Suprapubic skin (tissue), 4 donors: ENCODE data around the gene DEK. TPM values are rescaled to one million over a fixed set of nuclear protein-coding genes. Genes with fewer than 3 reads are reported as not detected.

Experiments used
- DNase-seq, 2 donors: peaks; one replicate each; pipeline ENCODE4 v3.0.0-alpha.2; 2019; ENCODE audit warnings: low spot score in 2 of 2
- H3K27ac ChIP-seq: fragments of 200-600 bp; sonication (generic); one replicate; pipeline ENCODE4 v1.5.1; 2019
- H3K27me3 ChIP-seq: fragments of 200-600 bp; sonication (generic); one replicate; pipeline ENCODE4 v1.5.1; 2019
- H3K36me3 ChIP-seq: fragments of 200-600 bp; sonication (generic); one replicate; pipeline ENCODE4 v1.5.1; 2019
- H3K4me1 ChIP-seq: fragments of 200-600 bp; sonication (generic); one replicate; pipeline ENCODE4 v1.5.1; 2019
- H3K4me3 ChIP-seq: fragments of 200-600 bp; sonication (generic); one replicate; pipeline ENCODE4 v1.5.1; 2019; ENCODE audit warnings: mild to moderate bottlenecking
- H3K9me3 ChIP-seq: fragments of 200-600 bp; sonication (generic); one replicate; pipeline ENCODE4 v1.5.1; 2019
- EP300 ChIP-seq: sonication (generic); formaldehyde crosslinking; IDR thresholded peaks from one replicate; pipeline ENCODE4 v1.6.1; 2017; ENCODE audit warnings: antibody characterized with exemption
- POLR2A ChIP-seq, 2 donors: fragments of 450-650 bp; IDR thresholded peaks; one replicate each; pipeline ENCODE4 v1.6.1; 2017; ENCODE audit warnings: antibody characterized with exemption in 2 of 2, mild to moderate bottlenecking in 2 of 2, moderate library complexity in 2 of 2
- POLR2AphosphoS5 ChIP-seq, 3 donors: sonication (generic); formaldehyde crosslinking; IDR thresholded peaks; one replicate each; pipeline ENCODE4 v1.6.1; 2017; ENCODE audit warnings: antibody characterized with exemption in 3 of 3
- WGBS: methylation state at CpG from one replicate; pipeline ENCODE4 v1.1.5; 2018; 5-methylcytosine and 5-hydroxymethylcytosine counted together
- total RNA-seq, 4 donors: library from RNA; depleted of rRNA; stranded (reverse); fragments of >200 nt; gene quantifications; one replicate each; pipeline ENCODE4 v1.1.0, GENCODE V29; 2016
- TF ChIP-seq, protein P1 (sequence below), 2 donors: fragments of 200-600 bp in 1 of 2; fragments of 450-650 bp in 1 of 2; sonication (generic) in 1 of 2; IDR thresholded peaks; one replicate each; pipeline ENCODE4 v1.5.1; 2016 to 2019; ENCODE audit warnings: antibody characterized with exemption in 2 of 2, mild to moderate bottlenecking in 1 of 2, moderate library complexity in 1 of 2

DEK gene
- total RNA-seq, 4 donors from 2014 or later = 57.6 to 90.3 (median 64.4) TPM

DNA sequence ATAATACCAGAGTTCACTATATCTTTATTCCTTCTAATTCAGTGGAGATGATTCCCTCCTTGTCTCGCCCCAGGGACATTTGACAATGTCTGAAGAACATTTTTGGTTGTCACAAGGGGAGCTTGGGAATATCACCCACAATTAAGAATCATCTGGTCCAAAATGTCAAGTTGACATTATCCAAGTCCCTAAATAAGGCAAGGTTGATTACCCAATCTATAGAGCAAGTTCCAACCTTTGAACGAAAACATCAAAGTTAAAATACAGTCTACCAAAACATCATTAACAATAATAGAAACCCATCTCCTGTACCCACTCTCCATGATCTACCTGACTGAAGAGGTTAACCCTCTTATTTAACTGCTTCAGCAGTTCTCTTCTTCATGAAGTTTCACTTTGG lies 15.6 kb downstream of the DEK start:
- H3K9me3 ChIP-seq = no peaks in the 10 kb centered on the region
- DNase-seq = no peak
- no peaks in the 10 kb centered on the region for H3K4me1 ChIP-seq
- no peaks in the 10 kb centered on the region for H3K27me3 ChIP-seq
- H3K4me3 ChIP-seq = no peak overlapping the region
- H3K27ac ChIP-seq = no peak overlapping the region
- H3K36me3 ChIP-seq = peaks cover 33% of the 10 kb centered on the region
- TF ChIP-seq POLR2AphosphoS5 (IDR thresholded peaks at IDR 0.05) (no peak), POLR2A (IDR thresholded peaks at IDR 0.05) (no peak), EP300 (no peak)
- TF ChIP-seq, protein P1, sequence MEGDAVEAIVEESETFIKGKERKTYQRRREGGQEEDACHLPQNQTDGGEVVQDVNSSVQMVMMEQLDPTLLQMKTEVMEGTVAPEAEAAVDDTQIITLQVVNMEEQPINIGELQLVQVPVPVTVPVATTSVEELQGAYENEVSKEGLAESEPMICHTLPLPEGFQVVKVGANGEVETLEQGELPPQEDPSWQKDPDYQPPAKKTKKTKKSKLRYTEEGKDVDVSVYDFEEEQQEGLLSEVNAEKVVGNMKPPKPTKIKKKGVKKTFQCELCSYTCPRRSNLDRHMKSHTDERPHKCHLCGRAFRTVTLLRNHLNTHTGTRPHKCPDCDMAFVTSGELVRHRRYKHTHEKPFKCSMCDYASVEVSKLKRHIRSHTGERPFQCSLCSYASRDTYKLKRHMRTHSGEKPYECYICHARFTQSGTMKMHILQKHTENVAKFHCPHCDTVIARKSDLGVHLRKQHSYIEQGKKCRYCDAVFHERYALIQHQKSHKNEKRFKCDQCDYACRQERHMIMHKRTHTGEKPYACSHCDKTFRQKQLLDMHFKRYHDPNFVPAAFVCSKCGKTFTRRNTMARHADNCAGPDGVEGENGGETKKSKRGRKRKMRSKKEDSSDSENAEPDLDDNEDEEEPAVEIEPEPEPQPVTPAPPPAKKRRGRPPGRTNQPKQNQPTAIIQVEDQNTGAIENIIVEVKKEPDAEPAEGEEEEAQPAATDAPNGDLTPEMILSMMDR (IDR thresholded peaks at IDR 0.05) = no peak
- 90% methylated on average over 2 of the region's 2 CpGs for WGBS

DNA sequence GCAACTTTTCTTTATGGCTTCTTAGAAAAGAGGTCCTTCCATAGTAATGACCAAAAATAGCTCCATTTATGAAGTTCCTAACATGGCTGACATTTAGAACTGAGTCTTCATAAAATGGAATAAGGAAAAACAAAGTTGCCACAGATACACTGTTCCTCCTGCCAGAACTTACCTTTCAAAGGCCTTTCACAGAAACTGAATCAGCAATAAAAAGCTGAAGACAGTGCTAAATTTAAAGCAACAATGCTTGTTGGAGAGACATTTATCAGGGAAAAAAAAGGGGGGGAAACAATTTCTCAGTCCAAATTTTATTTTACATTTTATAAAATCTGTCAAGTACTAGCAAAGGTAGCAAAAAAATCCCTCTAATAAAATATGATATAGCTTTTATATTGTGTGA lies 17.3 kb downstream of the DEK start:
- Histone ChIP-seq H3K27me3 (no peaks in the 10 kb centered on the region), H3K9me3 (no peaks in the 10 kb centered on the region), H3K27ac (no peak overlapping the region), H3K4me1 (peaks cover 7% of the 10 kb centered on the region), H3K4me3 (no peak overlapping the region), H3K36me3 (peaks cover 43% of the 10 kb centered on the region)
- no peak for DNase-seq
- TF ChIP-seq POLR2AphosphoS5 (IDR thresholded peaks at IDR 0.05) = no peak
- no peak for TF ChIP-seq POLR2A (IDR thresholded peaks at IDR 0.05)
- TF ChIP-seq EP300 = no peak
- TF ChIP-seq, protein P1 (IDR thresholded peaks at IDR 0.05) = no peak

GRCh38 chr6:18246205-18246604 lies 18.1 kb downstream of the DEK start:
- Histone ChIP-seq H3K4me3 (no peak overlapping the region), H3K4me1 (peaks cover 8% of the 10 kb centered on the region), H3K36me3 (peaks cover 44% of the 10 kb centered on the region), H3K9me3 (no peaks in the 10 kb centered on the region), H3K27ac (no peak overlapping the region), H3K27me3 (no peaks in the 10 kb centered on the region)
- no peak for TF ChIP-seq POLR2AphosphoS5 (IDR thresholded peaks at IDR 0.05)
- TF ChIP-seq, protein P1 (IDR thresholded peaks at IDR 0.05) = no peak
- TF ChIP-seq POLR2A (IDR thresholded peaks at IDR 0.05) = no peak
- no peak for TF ChIP-seq EP300
- no peak for DNase-seq

DNA sequence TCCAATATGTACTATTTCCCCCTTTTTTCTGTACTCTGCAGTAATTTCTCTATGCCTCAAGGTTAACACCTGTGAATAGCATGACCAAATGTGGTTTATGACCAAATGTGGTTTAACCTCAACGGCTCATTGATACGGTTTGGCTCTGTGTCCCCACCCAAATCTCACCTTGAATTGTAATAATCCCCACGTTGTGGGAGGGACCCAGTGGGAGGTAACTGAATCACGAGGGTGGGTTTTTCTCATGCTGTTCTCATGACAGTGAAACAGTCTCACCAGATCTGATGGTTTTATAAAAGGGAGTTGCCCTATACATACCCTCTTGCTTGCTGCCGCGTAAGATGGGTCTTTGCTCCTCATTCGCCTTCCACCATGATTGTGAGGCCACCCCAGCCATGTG lies 18.7 kb downstream of the DEK start:
- 79% methylated on average over 7 of the region's 7 CpGs for WGBS

GRCh38 chr6:18245079-18245478 lies 19.3 kb downstream of the DEK start:
- TF ChIP-seq, protein P1 (IDR thresholded peaks at IDR 0.05) = no peak
- TF ChIP-seq POLR2A (IDR thresholded peaks at IDR 0.05) = no peak
- H3K9me3 ChIP-seq = no peaks in the 10 kb centered on the region
- peaks cover 44% of the 10 kb centered on the region for H3K36me3 ChIP-seq
- 88% methylated on average over 1 of the region's 1 CpG for WGBS
- no peak for DNase-seq
- H3K27me3 ChIP-seq = no peaks in the 10 kb centered on the region
- H3K27ac ChIP-seq = no peak overlapping the region
- H3K4me1 ChIP-seq = peaks cover 8% of the 10 kb centered on the region
- no peak overlapping the region for H3K4me3 ChIP-seq

More for the DNA sequence above, 18.7 kb downstream of the DEK start:
- no peaks in the 10 kb centered on the region for H3K9me3 ChIP-seq
- no peak overlapping the region for H3K27ac ChIP-seq
- H3K4me1 ChIP-seq = peaks cover 8% of the 10 kb centered on the region
- no peak overlapping the region for H3K4me3 ChIP-seq
- peaks cover 44% of the 10 kb centered on the region for H3K36me3 ChIP-seq
- TF ChIP-seq EP300 = no peak
- no peak for TF ChIP-seq POLR2A (IDR thresholded peaks at IDR 0.05)
- TF ChIP-seq, protein P1 (IDR thresholded peaks at IDR 0.05) = no peak
- no peak for TF ChIP-seq POLR2AphosphoS5 (IDR thresholded peaks at IDR 0.05)
- no peak for DNase-seq
- no peaks in the 10 kb centered on the region for H3K27me3 ChIP-seq
